K562 (cell line): ENCODE data around the gene TRPV6. TPM values are rescaled to one million over a fixed set of nuclear protein-coding genes. Genes with fewer than 3 reads are reported as not detected.
A peak's percentile ranks its signal among the peaks of the same experiment; 100 is the strongest.

Experiments
- BCL6 ChIP-seq: fragments of 250-450 bp; sonication (Bioruptor Pico); IDR thresholded peaks from 2 replicates; pipeline ENCODE4 v1.4.0; 2020
- CBX5 ChIP-seq: IDR thresholded peaks from 2 replicates; pipeline ENCODE4 v1.6.1; 2014; ENCODE audit warnings: low read depth, borderline replicate concordance
- DDX20 ChIP-seq: fragments of 450-650 bp; IDR thresholded peaks from 2 replicates; pipeline ENCODE4 v1.6.1; 2016; ENCODE audit warnings: missing genetic modification characterization, low read depth, mild to moderate bottlenecking, missing compliant biosample characterization, moderate library complexity
- EP300 ChIP-seq: IDR thresholded peaks from 2 replicates; pipeline ENCODE4 v1.6.1; 2012; ENCODE audit warnings: low read length, improper control_type of control experiment
- FOS ChIP-seq: IDR thresholded peaks from 3 replicates; pipeline ENCODE4 v1.6.1; 2011; ENCODE audit not compliant: insufficient read length; ENCODE audit errors: extremely low read depth
- HDAC8 ChIP-seq: fragments of 450-650 bp; IDR thresholded peaks from 2 replicates; pipeline ENCODE4 v1.6.1; 2016; ENCODE audit warnings: mild to moderate bottlenecking, missing genetic modification characterization, moderate library complexity, missing compliant biosample characterization
- HLTF ChIP-seq: fragments of 450-650 bp; IDR thresholded peaks from 2 replicates; pipeline ENCODE4 v1.6.1; 2016
- MEF2A ChIP-seq: IDR thresholded peaks from 2 replicates; pipeline ENCODE4 v1.6.1; 2011; ENCODE audit warnings: low read depth, mild to moderate bottlenecking, low read length, moderate library complexity; ENCODE audit not compliant: control insufficient read depth
- SETDB1 ChIP-seq: IDR thresholded peaks from one replicate; pipeline ENCODE4 v1.6.1; 2012; ENCODE audit warnings: low read length, control low read depth, inconsistent platforms
- SIRT6 ChIP-seq: IDR thresholded peaks from one replicate; pipeline ENCODE4 v1.6.1; 2012; ENCODE audit warnings: low read depth, mild to moderate bottlenecking, control low read depth, inconsistent platforms, low read length, moderate library complexity
- SNIP1 ChIP-seq: fragments of 450-650 bp; IDR thresholded peaks from 2 replicates; pipeline ENCODE4 v1.7.1; 2017; ENCODE audit warnings: low read depth, mild to moderate bottlenecking
- SREBF1 ChIP-seq: fragments of 150-350 bp; IDR thresholded peaks from 2 replicates; pipeline ENCODE4 v1.6.1; 2014; ENCODE audit warnings: antibody characterized with exemption, low read depth, low read length, borderline replicate concordance
- SRSF3 ChIP-seq: fragments of 200-400 bp; formaldehyde crosslinking; IDR thresholded peaks from 2 replicates; pipeline ENCODE4 v1.6.1; 2016; ENCODE audit warnings: mild to moderate bottlenecking, low read length, moderate library complexity; ENCODE audit not compliant: insufficient read depth
- THRAP3 ChIP-seq: fragments of 450-650 bp; IDR thresholded peaks from 2 replicates; pipeline ENCODE4 v1.6.1; 2016; ENCODE audit warnings: mild to moderate bottlenecking, inconsistent platforms, borderline replicate concordance
- U2AF2 ChIP-seq: fragments of 200-400 bp; formaldehyde crosslinking; optimal IDR thresholded peaks from 2 replicates; pipeline ENCODE3; 2017; ENCODE audit warnings: low read depth, mild to moderate bottlenecking, low read length
- ZBTB7A ChIP-seq: IDR thresholded peaks from 2 replicates; pipeline ENCODE4 v1.6.1; 2011; ENCODE audit warnings: low read depth, mild to moderate bottlenecking, low read length, moderate library complexity, borderline replicate concordance; ENCODE audit not compliant: control insufficient read depth
- ZKSCAN1 ChIP-seq: fragments of 150-350 bp; IDR thresholded peaks from 2 replicates; pipeline ENCODE4 v1.6.1; 2016; ENCODE audit warnings: low read depth, low read length
- ZNF133 ChIP-seq: fragments of 250-450 bp; sonication (Bioruptor Pico); IDR thresholded peaks from 2 replicates; pipeline ENCODE4 v1.4.0; 2020; ENCODE audit warnings: mild to moderate bottlenecking
- ZNF212 ChIP-seq: fragments of 450-650 bp; formaldehyde crosslinking; IDR thresholded peaks from 2 replicates; pipeline ENCODE4 v1.4.0; 2020; ENCODE audit warnings: mild to moderate bottlenecking
- ZNF217 ChIP-seq: sonication (generic); formaldehyde crosslinking; IDR thresholded peaks from 2 replicates; pipeline ENCODE4 v1.8.0; 2022; ENCODE audit warnings: mild to moderate bottlenecking, missing genetic modification reagents
- ZNF263 ChIP-seq: sonication (generic); formaldehyde crosslinking; IDR thresholded peaks from 2 replicates; pipeline ENCODE4 v1.8.0; 2022; ENCODE audit warnings: mild to moderate bottlenecking, missing genetic modification reagents, borderline replicate concordance
- ZNF282 ChIP-seq: sonication (generic); formaldehyde crosslinking; IDR thresholded peaks from 2 replicates; pipeline ENCODE4 v1.8.1; 2023; ENCODE audit warnings: missing genetic modification reagents
- ZNF3 ChIP-seq: fragments of 250-450 bp; sonication (Bioruptor Pico); IDR thresholded peaks from 2 replicates; pipeline ENCODE4 v1.5.0; 2021; ENCODE audit warnings: mild to moderate bottlenecking, moderate library complexity
- ZNF354B ChIP-seq: fragments of 250-450 bp; sonication (Bioruptor Pico); IDR thresholded peaks from 2 replicates; pipeline ENCODE4 v1.4.0; 2020
- ZNF436 ChIP-seq: fragments of 250-450, 450-650 bp; sonication (Bioruptor Pico); formaldehyde crosslinking; IDR thresholded peaks from 2 replicates; pipeline ENCODE4 v1.7.0; 2020; ENCODE audit warnings: mild to moderate bottlenecking
- ZNF79 ChIP-seq: fragments of 250-450 bp; sonication (Bioruptor Pico); IDR thresholded peaks from 2 replicates; pipeline ENCODE4 v1.4.0; 2020; ENCODE audit warnings: low read depth, mild to moderate bottlenecking, moderate library complexity
- polyA plus RNA-seq, 8 experiments: library from polyadenylated mRNA; depleted of rRNA in 4 of 8; stranded (reverse) in 5 of 8; unstranded in 3 of 8; fragments of >200 nt; fragmentation: Nextera tagmentation in 2 of 8; fragmentation: Illumina TruSeq in 1 of 8; extraction: Ambion mirVana in 2 of 8; extraction: Trizol in 1 of 8; gene quantifications; 2 replicates each; pipeline versions ENCODE4 v1.2.1 to v1.2.3, GENCODE V29; 2011 to 2014; ENCODE audit warnings: inconsistent platforms in 1 of 8, missing spikeins in 1 of 8
- total RNA-seq, 7 experiments: library from RNA; depleted of rRNA in 6 of 7; stranded (reverse); fragments of >200 nt in 6 of 7; fragmentation: Illumina TruSeq in 2 of 7; extraction: Trizol in 2 of 7; gene quantifications; 2 replicates each; pipeline versions ENCODE4 v1.2.1 to v1.2.3, GENCODE V29; 2011 to 2021; ENCODE audit warnings: low replicate concordance in 1 of 7
- TF ChIP-seq, protein P1 (sequence below): sonication (generic); formaldehyde crosslinking; IDR thresholded peaks from 2 replicates; pipeline ENCODE4 v1.8.0; 2022; ENCODE audit warnings: mild to moderate bottlenecking, missing genetic modification reagents
- TF ChIP-seq, protein P2 (sequence below): fragments of 450-650 bp; formaldehyde crosslinking; IDR thresholded peaks from 2 replicates; pipeline ENCODE4 v1.4.0; 2020; ENCODE audit warnings: mild to moderate bottlenecking, moderate library complexity
- TF ChIP-seq, protein P3 (sequence below): sonication (generic); formaldehyde crosslinking; IDR thresholded peaks from 2 replicates; pipeline ENCODE4 v1.9.0; 2022; ENCODE audit warnings: mild to moderate bottlenecking, missing genetic modification reagents

Gene TRPV6
- total and polyA plus RNA-seq, 9 of the 15 experiments (the other 6 are each of a cell fraction or from before 2014, with no cell fraction given) = 0.04 to 0.36 (median 0.11) TPM

DNA sequence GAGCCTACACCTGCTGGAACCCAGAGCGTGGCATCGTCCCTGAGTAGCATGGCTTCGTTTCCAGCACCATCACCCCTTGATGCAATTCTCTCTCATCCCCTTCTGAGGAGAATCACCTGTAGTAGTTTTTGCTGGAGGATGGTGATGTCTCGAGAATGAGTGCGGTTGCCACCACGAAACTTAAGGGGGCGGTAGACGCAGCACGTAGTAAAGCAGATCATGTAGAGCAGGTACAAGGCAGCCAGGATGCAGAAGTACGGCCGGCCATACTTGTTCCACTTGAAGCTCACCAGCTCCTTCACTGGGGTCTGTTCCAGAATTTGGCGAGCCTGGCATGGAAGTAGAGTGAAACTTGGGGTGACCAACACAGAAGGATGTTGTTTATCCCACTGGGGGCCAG is 39.9 kb upstream of the TRPV6 start (continued):
- TF ChIP-seq DDX20 (tag) (no peak), ZNF436 (CRISPR knock-in tag) (no peak), U2AF2 (no peak), MEF2A (no peak), ZKSCAN1 (no peak), ZNF3 (CRISPR knock-in tag) (no peak), SRSF3 (no peak), ZNF217 (CRISPR knock-in tag) (no peak), FOS (no peak), ZNF282 (CRISPR knock-in tag) (no peak), HDAC8 (no peak), EP300 (no peak), THRAP3 (no peak), ZNF133 (CRISPR knock-in tag) (no peak), SETDB1 (no peak), CBX5 (no peak), ZNF79 (no peak), ZNF354B (CRISPR knock-in tag) (no peak), HLTF (no peak), ZNF212 (CRISPR knock-in tag) (no peak), SNIP1 (no peak), SREBF1 (no peak), ZBTB7A (no peak), ZNF263 (CRISPR knock-in tag) (no peak), BCL6 (CRISPR knock-in tag) (no peak), SIRT6 (no peak)
- TF ChIP-seq, protein P1, sequence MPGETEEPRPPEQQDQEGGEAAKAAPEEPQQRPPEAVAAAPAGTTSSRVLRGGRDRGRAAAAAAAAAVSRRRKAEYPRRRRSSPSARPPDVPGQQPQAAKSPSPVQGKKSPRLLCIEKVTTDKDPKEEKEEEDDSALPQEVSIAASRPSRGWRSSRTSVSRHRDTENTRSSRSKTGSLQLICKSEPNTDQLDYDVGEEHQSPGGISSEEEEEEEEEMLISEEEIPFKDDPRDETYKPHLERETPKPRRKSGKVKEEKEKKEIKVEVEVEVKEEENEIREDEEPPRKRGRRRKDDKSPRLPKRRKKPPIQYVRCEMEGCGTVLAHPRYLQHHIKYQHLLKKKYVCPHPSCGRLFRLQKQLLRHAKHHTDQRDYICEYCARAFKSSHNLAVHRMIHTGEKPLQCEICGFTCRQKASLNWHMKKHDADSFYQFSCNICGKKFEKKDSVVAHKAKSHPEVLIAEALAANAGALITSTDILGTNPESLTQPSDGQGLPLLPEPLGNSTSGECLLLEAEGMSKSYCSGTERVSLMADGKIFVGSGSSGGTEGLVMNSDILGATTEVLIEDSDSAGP (CRISPR knock-in tag) = no peak
- TF ChIP-seq, protein P2, sequence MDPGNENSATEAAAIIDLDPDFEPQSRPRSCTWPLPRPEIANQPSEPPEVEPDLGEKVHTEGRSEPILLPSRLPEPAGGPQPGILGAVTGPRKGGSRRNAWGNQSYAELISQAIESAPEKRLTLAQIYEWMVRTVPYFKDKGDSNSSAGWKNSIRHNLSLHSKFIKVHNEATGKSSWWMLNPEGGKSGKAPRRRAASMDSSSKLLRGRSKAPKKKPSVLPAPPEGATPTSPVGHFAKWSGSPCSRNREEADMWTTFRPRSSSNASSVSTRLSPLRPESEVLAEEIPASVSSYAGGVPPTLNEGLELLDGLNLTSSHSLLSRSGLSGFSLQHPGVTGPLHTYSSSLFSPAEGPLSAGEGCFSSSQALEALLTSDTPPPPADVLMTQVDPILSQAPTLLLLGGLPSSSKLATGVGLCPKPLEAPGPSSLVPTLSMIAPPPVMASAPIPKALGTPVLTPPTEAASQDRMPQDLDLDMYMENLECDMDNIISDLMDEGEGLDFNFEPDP (CRISPR knock-in tag) = no peak
- TF ChIP-seq, protein P3, sequence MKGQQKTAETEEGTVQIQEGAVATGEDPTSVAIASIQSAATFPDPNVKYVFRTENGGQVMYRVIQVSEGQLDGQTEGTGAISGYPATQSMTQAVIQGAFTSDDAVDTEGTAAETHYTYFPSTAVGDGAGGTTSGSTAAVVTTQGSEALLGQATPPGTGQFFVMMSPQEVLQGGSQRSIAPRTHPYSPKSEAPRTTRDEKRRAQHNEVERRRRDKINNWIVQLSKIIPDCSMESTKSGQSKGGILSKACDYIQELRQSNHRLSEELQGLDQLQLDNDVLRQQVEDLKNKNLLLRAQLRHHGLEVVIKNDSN (CRISPR knock-in tag) = peak; percentile 86
